Non-pigmented ciliary epithelial cell (primary cell): ENCODE measurements around the gene LRP1B.
"Not testable (repeated sequence)": the region's sequence is repeated elsewhere in the genome, so short reads cannot be mapped to it uniquely, and the experiment has no call there.

Experiments
- DNase-seq: peaks from one replicate; pipeline ENCODE4 v3.0.0-alpha.2; 2010; ENCODE audit warnings: low read depth

Gene LRP1B

GRCh38 chr2:140440815-140441214, 1690.0 kb downstream of the LRP1B start:
- DNase-seq, result no peak

GRCh38 chr2:140436936-140437335, 1693.9 kb downstream of the LRP1B start:
- no peak for DNase-seq

DNA sequence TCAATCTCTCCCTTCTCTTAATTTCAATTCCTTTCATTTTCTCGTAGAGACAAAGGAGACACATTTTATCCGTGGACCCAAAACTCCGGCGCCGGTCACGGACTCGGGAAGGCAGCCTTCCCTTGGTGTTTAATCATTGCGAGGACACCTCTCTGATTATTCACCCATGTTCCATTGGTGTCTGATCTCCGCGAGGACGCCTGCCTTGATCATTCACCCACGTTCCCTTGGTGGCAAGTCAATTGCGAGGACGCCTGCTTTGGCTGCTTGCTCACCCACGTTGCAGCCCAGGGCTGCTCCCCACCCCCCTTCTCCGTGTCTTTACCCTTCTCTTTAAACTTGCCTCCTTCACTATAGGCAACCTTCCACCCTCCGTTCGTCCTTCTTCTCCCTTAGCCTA, 1703.8 kb downstream of the LRP1B start:
- DNase-seq, result not testable (repeated sequence)

DNA sequence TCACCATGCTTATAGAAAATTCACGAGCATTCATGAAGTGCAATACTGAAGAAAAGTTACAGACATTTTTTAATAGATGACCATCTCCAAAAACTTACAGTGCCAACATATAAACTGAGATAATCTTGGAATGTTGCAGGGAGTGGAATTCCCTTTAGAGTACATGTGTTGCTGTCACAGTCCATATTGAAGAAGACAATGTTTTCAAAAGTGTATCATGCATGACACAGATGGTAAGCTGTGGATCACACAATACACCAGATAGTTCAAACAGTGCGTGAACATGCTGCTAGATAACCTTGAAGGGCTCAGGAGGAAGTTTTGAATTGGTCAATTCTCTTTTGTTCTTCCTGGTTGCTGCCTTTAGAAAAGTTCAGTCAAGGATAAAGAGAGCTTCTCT, 1706.3 kb downstream of the LRP1B start:
- DNase-seq, result no peak

DNA sequence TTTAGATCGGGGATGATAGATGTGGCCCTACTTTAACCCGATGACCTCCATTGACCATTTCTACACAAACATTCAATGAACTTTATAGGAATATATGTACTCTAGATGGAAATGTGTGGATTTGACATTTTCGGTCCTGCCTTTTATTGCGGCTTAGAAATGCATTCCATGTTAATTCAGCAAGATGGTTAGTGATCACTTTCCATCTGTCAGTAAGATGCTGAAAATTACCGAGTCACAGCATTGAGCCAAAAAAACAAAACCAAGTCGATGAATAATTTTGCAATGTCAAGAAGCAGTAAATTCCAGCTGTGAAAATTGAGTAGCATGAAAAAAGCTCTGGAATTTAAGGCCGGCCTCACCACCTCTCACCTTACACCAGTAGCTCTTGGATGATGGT, 1708.1 kb downstream of the LRP1B start:
- DNase-seq, result no peak

DNA sequence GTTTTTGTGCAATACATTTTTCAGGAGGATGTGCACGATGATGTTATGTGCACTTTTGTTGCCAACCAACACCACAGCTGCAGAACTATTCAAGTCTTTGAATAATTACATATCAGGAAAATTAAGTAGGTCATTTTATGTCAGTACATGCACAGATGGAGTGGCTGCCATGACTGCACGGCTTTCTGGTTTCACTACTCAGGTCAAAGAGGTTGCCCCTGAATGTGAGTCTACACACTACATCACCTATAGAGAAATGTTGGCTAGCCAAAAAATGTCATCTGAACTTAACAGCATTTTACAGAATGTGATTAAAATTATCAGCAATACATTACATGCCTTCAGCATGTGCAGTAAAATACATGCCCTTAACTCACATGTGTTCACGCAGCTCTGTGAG, 1713.3 kb downstream of the LRP1B start:
- DNase-seq, result no peak

GRCh38 chr2:140416577-140416976, 1714.2 kb downstream of the LRP1B start:
- no peak for DNase-seq

DNA sequence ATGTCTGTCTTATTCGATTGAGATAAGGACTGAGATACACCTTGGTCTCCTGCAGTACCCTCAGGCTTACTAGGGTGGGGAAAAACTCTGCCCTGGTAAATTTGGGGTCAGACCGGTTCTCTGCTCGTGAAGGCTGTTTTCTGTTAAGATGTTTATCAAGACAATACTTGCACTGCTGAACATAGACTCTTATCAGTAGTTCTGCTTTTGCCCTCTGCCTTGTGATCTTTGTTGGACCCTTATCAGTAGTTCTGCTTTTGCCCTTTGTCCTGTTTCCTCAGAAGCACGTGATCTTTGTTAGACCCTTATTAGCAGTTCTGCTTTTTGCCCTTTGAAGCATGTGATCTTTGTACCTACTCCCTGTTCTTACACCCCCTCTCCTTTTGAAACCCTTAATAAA, 1715.8 kb downstream of the LRP1B start:
- DNase-seq, result not testable (repeated sequence)

- DNase-seq, result no peak
These were observed 1720.1 kb downstream of the LRP1B start for GRCh38 chr2:140410695-140411094.

GRCh38 chr2:140401056-140401455, 1729.8 kb downstream of the LRP1B start:
- no peak for DNase-seq

DNA sequence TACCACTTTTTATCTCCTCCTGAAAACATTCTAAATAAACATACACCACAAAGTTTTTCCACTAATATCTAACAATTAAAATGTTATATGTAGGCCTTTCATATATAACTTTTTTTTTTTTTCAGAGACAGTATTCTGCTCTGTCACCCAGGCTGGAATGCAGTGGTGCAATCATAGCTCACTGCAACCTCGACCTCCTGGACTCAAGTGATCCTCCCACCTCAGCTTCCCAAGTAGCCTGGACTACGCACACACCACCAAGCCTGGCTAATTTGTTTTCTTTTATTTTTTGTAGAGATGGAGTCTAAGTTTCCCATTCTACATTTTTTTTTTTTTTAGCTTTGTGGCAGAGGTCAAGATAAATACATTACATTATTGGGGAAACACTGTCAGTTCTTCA, 1738.0 kb downstream of the LRP1B start:
- DNase-seq, result no peak

GRCh38 chr2:140384946-140385345, 1745.9 kb downstream of the LRP1B start:
- DNase-seq, result no peak

- DNase-seq, result no peak
These were observed 1747.0 kb downstream of the LRP1B start for GRCh38 chr2:140383781-140384180.

- no peak for DNase-seq
These were observed 1754.1 kb downstream of the LRP1B start for GRCh38 chr2:140376686-140377085.

DNA sequence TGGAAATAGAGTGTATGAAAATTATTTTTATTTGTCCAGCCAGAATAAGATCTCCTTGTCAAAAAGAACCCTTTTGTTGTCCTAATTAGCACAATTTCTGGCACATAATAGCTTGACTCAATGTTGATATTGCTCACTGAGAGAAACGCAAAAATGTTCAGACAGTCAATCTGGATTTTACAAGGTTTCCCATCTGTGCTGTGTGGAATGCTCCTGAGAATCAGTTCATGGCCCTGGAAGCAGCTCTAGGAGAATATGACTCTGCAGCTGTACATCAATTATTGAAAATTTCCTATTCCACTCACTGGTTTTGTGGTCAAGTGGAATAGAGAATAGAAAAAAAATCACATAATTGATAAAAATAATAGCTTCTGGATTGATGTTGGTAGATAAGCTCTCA, 1767.7 kb downstream of the LRP1B start:
- DNase-seq, result no peak

GRCh38 chr2:140362361-140362760, 1768.5 kb downstream of the LRP1B start:
- no peak for DNase-seq

- no peak for DNase-seq
These were observed 1771.6 kb downstream of the LRP1B start for GRCh38 chr2:140359056-140359771.

DNA sequence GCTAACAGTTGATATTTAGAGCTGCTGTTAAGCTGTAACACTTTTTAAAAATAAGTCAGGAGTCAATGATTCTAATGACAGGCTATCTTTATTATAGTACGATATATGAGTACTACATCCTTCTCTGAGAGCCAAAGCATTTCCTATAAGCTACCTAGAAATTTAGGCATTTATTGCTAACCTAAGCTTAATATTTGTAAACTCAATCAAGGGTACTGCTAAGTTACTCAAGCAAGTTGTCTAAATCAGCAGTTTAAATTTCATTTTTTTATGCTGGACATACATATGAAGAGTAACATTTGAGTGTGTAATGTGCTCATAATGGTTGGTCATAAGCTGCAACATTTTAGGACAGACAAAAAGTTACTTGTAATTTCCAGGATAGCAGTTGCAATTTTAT, 1774.1 kb downstream of the LRP1B start:
- DNase-seq, result no peak

- DNase-seq, result no peak
These were observed 1775.2 kb downstream of the LRP1B start for GRCh38 chr2:140355511-140356090.

DNA sequence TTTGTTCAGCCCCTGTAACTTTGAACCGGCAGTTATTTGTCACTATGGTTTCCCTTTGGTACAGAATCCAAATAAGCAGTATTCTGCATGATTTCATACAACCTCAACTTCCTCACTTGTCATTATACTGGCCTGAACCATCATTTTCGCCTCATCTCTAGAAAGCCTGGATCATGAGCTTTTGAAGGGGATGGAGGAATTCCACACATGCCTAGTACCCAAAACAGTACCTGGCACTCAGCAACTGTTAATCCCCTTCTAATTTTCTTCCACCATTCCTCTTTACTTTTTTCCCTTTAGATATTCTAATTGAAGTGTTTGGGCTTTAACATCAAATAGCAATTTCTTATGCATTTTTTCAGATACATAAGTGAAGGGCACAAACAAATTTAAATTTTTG, 1776.3 kb downstream of the LRP1B start:
- DNase-seq, result no peak

DNA sequence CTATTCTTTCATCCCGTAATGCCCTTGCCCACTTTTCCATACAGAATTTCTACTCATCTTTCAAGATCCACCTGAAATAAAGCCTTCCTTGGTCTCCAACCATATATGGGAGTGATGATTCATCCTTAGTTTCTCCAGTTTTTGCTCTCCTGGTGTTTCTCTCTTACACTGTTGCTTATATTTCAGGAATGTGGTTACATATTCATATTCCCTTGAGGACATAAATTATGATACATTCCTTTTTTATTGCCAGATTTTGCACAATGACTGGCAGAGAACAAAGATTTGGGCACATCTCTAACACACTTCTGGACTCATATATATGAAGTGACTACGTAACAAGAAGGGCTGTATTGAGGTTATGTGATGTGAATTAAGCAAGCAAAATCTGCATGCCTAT, 1777.3 kb downstream of the LRP1B start:
- peak; percentile 17 for DNase-seq

GRCh38 chr2:140351692-140352091, 1779.1 kb downstream of the LRP1B start:
- no peak for DNase-seq

DNA sequence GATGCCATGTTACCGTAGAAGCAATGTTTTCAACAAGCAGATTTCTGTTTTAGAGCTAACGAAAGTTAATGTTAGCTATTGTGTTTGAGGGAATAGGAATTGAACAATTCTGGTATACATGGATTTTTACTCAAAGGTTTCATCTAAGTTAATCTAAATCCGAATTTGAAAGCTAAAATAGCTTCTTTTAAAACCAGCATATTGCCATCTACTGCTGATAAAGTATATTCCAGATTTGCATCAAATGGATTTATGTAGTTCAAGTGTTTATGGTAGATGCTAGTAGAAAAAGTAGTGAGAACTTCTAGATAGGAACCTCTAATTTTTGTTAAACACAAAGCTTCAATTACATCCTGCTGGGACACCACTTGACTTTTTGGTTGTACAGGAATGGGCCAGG, 1781.1 kb downstream of the LRP1B start:
- DNase-seq, result no peak

GRCh38 chr2:140348826-140349225, 1782.0 kb downstream of the LRP1B start:
- DNase-seq, result no peak
